ENCODE results near the gene JMJD7.

The JMJD7 gene

DNA sequence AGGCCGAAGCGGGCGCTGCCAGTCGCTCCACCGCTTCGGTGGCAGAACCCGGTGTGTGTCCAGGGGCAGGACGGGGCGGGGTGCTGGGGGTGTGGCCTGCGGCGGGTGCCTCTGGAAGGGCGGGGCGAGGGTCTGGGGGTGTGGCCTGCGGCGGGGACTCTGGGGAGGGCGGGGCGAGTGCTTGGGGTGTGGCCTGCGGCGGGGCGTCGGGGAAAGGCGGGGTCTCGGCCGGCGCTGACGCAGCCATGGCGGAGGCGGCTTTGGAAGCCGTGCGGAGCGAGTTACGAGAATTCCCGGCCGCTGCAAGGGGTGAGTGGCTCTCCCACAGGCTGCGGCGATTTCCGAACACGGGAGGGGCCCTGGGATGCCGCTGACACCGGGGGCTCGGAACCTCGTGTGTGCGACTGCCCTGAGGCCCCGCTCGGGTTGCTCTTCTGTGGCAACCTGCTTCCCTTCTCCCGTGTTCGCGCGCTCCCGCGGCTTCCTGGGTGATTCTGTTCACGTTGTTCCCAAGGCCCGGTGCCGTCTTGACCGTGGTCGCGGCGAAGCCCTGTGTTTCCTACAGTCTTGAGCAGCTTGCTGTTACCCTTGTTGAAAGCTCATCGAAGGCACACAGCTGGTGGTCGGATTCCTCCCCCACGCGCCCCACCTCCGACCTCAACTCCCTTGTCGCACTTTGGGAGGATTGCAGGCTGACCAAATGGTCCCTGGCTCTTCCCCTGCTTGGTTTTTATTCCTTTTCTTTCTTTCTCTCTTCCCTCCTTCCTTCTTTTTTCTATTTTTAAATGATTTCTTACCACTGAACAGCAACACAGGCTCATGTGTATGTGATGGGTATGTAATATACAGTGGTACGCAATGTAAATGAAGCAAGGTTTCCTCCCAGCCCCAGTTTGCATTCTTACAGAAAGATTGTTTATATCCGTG lies at the start of gene JMJD7:
Gene JMJD7, plus strand, starts transcription at position 213 of the 927 bp plus-strand sequence. Its CDS starts 33 bp downstream, at position 246.
- peak; percentile 96 for DNase-seq (ENCODE audit: low read depth, low spot score)

DNA sequence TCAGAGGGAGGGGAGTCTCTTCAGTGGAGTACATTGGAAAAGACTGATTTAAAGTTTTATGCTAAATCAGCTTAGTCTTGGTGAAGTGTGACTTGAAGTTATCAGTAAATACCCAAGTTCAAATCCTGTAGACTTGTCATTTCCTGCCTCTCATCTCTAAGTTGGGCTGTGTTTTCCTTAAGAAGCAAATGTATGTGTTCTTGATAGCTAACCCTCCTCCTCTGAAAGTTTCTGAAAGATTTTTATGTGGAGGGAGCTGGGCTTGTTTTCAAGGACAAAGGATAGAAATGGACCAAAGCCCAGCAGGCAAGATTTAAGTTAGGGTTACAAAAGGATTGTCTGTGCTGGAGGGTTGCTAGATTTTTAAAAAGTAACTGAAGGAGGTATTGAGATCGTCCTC lies 49.4 kb upstream of the JMJD7 start:
- no peak for DNase-seq (ENCODE audit: low read depth, low spot score)

DNA sequence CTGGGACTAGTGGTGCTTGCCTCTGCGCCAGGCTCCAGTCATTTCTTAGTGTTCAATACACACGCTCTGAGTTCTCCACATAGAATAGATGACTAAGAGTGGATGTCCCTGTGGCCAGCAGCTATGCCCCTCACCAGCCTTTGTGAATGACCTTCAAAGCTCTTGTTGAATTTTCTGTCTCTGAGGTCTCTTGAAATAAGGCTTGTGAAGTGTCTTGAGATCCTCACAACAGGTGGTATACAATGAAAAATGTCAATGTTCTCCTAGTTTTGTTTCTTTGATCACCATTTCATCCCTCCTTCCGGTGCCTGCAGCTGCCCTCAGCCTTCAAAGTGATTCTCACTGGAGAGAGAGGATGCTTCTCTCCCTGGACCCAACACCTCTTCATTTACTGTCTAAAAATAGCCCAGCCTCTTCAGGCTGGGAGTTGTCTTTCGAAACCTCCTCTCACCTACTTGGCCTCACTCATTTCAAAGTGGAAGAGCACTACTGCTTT lies 48.2 kb upstream of the JMJD7 start:
- no peak for DNase-seq (ENCODE audit: low read depth, low spot score)

DNA sequence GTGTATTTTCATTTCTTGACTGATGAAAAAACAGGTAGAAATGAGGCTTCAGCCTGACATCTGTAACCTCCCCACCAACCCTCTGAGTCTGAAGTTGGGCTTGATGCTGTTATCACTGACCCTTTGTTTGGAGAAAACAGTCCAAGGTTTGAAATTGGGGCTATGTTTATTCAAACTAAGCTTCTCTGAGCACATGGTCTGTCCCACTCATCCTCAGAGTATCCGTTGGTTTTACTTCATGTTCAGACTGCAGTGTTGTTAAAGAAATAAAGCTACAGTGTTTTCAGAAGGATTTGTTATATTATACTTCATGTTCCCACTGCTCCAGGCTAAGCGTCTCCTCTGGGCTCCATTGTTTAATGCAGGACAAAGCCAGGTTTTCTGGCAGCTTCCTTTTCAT lies 47.6 kb upstream of the JMJD7 start:
- DNase-seq (ENCODE audit: low read depth, low spot score), result no peak

DNA sequence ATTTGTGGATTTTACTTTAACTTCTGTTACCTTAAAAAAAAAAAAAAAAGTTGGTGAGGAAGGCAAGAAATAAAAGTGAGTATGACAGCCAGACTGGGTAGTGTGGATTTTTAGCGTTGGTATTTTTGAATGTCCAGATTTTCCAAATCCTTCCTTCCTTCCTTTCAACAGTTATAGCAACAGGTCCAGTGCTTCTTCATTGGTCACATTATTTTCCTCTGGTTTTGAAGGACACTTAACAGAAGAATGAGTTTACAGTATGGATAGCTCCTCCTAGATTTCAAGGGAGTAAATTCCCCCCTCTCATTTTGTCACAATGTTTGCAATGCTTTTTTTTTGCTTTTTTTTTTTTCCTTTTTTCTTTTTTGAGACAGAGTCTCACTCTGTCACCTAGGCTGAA lies 47.2 kb upstream of the JMJD7 start:
- no peak for DNase-seq (ENCODE audit: low read depth, low spot score)

- no peak for DNase-seq (ENCODE audit: low read depth, low spot score)
Measured at GRCh38 chr15:41782371-41783282, 45.3 kb upstream of the JMJD7 start.

DNA sequence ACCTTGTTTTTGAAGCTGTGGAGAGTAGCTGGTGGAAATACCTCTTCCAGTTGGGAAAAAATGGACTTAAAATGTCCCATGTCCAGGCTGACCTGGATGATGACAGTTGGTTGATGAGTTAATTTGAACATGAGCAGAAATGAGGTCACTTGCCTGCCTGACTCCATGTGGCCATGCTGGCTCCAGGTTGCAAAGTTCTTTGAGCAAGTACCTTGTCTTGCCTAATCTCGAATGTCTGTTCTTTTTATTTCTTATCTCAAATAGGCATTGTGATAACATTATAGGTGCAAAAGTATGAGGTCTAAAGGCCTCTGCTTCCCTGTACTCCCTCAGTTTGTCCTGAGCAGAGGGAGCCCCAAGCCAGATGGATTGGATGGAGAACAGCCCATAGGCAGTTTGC lies 44.6 kb upstream of the JMJD7 start:
- DNase-seq (ENCODE audit: low read depth, low spot score), result no peak

DNA sequence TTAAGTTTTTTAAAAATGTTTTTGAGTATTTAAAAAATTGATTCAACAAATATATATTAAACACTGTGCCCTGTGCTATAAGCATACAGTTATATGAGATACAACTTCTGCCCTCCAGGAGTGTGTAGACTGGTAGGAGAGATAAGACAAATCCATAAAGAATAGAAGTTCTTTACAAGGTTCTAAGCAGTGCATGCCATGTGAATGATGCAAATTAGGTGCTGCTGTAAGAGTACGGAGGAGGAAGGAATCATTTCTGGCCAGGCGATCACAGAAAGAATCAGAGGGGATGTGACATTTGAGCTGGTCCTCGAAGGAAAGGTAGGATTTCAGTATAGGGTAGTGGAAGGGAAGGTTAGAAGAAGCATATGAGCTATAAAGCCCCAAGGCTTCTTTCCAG lies 39.6 kb upstream of the JMJD7 start:
- no peak for DNase-seq (ENCODE audit: low read depth, low spot score)

DNA sequence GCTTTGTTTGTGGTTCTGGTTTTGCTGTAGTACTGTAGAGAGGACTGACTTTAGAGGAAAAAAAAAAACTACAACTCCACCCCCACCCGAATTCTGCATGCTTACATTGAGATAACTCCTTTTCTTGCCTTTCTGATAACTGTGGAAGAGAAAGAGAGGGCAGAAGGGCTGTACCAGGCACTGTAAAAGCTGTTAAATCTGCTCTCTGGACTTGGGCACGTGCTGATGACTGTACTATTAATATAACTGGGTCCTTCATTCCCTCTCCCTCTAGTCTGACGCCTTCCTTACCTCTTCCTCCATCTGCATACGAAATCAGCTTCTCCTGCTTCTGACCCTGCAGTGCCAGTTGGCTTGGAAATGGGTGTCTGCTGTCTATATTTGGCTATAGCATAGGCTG lies 38.7 kb upstream of the JMJD7 start:
- DNase-seq (ENCODE audit: low read depth, low spot score), result no peak

GRCh38 chr15:41789662-41790061 lies 38.2 kb upstream of the JMJD7 start:
- DNase-seq (ENCODE audit: low read depth, low spot score), result no peak

- DNase-seq (ENCODE audit: low read depth, low spot score), result no peak
Measured at GRCh38 chr15:41790169-41790568, 37.7 kb upstream of the JMJD7 start.

- DNase-seq (ENCODE audit: low read depth, low spot score), result peak; percentile 88
Measured at GRCh38 chr15:41790756-41791546, 36.9 kb upstream of the JMJD7 start.

GRCh38 chr15:41791547-41791937 lies 36.4 kb upstream of the JMJD7 start:
- no peak for DNase-seq (ENCODE audit: low read depth, low spot score)

GRCh38 chr15:41792000-41792637 lies 35.8 kb upstream of the JMJD7 start:
- no peak for DNase-seq (ENCODE audit: low read depth, low spot score)

DNA sequence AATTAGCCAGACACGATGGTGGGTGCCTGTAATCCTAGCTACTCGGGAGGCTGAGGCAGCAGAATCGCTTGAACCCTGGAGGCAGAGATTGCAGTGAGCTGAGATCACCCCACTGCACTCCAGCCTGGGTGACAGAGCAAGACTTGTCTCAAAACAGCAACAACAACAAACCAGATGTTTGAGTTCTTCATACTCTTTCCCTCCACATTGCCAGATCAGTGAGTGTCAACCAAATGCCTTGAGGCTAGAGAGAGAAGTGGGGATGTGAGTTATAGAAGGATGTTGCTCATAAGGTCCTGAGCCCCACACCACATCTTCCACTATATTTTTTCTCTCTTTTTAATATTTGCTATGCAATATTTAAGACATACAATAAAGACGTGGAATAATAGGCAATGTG lies 33.8 kb upstream of the JMJD7 start:
- DNase-seq (ENCODE audit: low read depth, low spot score), result no peak

DNA sequence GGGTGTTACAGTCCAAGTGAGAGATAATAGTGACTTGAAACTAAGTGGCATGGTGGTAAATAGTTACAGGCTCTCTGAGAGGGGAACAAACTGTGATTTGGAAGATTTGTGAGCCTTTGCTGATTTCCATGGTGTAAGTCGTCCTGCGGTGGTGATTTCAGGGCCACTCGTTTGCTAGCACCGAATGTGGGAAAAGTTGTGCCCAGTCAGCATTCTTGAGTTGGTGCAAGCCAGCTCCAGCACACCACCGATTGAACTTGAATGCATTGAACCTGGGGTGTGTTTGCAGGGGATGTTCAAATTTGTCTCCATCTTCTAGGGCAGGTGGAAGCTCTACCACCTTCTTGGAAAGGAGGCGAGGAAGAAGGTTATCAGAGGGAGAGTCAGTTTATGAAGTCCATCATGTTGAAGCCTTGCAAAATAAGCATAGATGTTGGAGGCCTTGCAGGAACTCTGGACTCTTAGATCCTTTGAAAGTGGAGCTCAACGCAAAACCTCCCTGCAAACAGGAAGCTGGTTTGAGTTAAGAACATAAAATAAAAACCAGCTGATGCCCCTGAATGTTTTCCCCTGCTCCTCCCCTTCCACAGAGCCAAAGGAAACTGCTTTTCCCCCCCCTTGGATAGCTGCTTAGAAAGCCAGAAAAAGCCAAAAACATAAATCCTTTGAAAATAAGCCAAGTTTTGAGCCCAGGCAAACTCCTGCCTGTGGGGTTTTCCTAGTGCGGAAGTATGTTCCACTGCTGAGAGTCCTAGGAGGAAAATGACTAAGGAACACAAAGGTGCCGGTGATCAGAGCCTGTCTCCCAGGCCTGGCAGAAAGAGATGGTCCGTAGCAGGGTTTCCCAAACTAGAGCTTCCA lies 31.7 kb upstream of the JMJD7 start:
- no peak for DNase-seq (ENCODE audit: low read depth, low spot score)

- no peak for DNase-seq (ENCODE audit: low read depth, low spot score)
Measured at GRCh38 chr15:41797201-41797944, 30.5 kb upstream of the JMJD7 start.

DNA sequence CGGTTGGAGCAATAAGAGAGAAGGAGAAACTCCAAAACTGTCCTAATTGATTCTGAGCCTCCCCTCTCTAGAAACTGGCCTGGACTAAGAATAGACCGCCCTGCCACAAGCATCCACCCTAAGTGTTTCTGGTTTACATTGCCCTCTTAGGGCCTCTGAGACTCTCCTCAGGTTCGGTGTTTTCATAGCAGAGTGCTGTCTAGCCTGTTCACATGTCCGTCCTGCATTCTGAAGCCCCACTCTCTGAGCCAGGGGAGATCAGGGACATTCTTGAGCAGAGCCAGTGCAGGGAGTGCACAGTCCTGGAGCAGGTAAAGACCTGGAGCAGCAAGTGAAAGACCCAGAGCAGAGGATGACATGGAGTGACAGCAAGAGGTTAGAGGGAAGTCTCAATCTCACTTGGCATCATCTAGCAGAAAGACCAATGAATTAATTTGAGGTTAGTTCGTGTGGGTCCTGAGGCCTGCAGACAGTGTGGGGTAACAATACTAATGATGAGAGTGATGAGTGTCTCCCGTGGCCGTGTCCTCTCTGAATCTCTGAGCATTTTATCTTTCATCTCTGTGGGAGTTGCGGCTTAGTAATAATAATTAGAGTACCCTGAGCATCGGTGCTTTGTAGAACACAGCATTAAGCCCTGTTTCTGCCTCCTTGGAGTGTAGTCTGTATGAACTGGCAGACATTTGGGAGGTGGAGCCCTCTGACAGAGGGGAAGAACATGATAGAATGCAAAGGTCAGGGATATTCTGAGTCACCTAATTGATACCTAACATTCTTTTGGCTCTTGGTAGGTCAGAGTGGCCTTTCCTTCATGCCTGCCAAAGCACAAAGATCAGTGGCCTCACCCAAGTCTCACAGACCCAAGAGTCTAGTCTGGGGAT lies 29.0 kb upstream of the JMJD7 start:
- DNase-seq (ENCODE audit: low read depth, low spot score), result no peak

DNA sequence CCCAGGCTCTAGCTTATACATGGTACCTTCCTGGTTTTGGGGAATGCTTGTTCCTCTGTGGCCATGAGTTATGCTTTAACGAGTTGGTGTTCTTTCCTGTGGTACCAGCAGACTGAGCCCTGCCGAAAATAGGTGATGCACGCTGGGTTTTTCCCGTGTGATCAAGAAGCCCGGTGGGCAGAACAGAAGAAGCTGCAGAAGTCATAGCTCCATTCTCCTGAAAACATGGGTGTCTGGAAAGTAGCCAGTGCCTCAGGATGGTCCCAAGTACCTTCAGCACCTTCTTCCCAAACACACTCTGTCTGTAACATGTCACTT lies 28.4 kb upstream of the JMJD7 start:
- no peak for DNase-seq (ENCODE audit: low read depth, low spot score)

Data from astrocyte of the hippocampus (primary cell).